ENCODE measurements around the gene MFSD12. TPM values are rescaled to one million over a fixed set of nuclear protein-coding genes. Genes with fewer than 3 reads are reported as not detected.
A peak's percentile ranks its signal among the peaks of the same experiment; 100 is the strongest.

Gene MFSD12
- total RNA-seq, 1 donor from 2014 or later = 71.5 TPM

GRCh38 chr19:3604987-3605343 lies 47.6 kb upstream of the MFSD12 start:
- Mint-ChIP-seq H3K4me1 (ENCODE audit: low read depth) (no peaks in the 10 kb centered on the region), H3K36me3 (ENCODE audit: insufficient read depth) (no peaks in the 10 kb centered on the region), H3K9me3 (ENCODE audit: low read depth) (no peaks in the 10 kb centered on the region), H3K27me3 (peaks cover 14% of the 10 kb centered on the region), H3K4me3 (ENCODE audit: low read depth) (no peak overlapping the region), H3K27ac (no peak overlapping the region)
- TF ChIP-seq, protein P1, sequence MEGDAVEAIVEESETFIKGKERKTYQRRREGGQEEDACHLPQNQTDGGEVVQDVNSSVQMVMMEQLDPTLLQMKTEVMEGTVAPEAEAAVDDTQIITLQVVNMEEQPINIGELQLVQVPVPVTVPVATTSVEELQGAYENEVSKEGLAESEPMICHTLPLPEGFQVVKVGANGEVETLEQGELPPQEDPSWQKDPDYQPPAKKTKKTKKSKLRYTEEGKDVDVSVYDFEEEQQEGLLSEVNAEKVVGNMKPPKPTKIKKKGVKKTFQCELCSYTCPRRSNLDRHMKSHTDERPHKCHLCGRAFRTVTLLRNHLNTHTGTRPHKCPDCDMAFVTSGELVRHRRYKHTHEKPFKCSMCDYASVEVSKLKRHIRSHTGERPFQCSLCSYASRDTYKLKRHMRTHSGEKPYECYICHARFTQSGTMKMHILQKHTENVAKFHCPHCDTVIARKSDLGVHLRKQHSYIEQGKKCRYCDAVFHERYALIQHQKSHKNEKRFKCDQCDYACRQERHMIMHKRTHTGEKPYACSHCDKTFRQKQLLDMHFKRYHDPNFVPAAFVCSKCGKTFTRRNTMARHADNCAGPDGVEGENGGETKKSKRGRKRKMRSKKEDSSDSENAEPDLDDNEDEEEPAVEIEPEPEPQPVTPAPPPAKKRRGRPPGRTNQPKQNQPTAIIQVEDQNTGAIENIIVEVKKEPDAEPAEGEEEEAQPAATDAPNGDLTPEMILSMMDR (IDR thresholded peaks at IDR 0.05; ENCODE audit: unreplicated experiment) = no peak
- no peak for DNase-seq (ENCODE audit: low spot score, unreplicated experiment)

DNA sequence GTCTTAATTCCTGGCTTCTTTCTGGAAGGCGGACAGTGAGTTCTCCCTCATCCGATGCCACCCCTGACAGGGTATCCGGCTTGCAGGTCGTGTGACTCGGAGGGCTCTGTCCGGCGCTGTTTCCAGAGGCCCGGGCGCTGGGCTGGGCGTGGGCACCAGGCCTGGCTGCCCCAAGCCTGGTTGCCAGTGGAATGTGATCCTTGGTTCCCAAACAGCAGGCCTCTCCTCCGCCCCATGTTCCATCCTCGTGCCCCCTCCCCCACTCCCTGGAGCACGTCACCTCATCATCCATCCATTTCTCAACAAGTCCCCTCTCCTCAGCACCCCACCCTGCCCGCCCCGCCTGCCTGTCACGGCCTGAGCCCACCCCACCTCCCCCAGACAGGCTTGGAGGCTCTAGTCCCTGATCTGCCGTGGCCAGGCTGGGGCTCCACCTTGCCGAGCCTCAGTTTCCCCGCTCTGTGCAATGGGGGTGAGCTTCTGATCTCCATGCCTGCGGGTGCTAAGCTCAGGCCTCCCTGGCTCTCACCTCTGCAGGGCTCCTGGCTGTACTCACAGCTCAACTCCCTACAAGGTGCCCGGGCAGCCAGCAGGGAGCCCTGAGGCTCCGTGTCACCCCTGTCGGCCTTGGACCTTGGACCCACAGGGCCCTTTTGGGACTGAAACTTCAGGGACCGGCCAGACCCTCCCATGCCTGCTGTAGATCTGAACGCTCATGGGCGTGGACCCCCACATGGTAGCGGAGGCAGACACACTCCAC lies 47.0 kb upstream of the MFSD12 start:
- Mint-ChIP-seq H3K4me3 (ENCODE audit: low read depth) (no peak overlapping the region), H3K4me1 (ENCODE audit: low read depth) (no peaks in the 10 kb centered on the region), H3K27ac (no peak overlapping the region), H3K9me3 (ENCODE audit: low read depth) (no peaks in the 10 kb centered on the region), H3K27me3 (peaks cover 14% of the 10 kb centered on the region), H3K36me3 (ENCODE audit: insufficient read depth) (no peaks in the 10 kb centered on the region)
- TF ChIP-seq, protein P1 (IDR thresholded peaks at IDR 0.05; ENCODE audit: unreplicated experiment) = no peak
- no peak for DNase-seq (ENCODE audit: low spot score, unreplicated experiment)

DNA sequence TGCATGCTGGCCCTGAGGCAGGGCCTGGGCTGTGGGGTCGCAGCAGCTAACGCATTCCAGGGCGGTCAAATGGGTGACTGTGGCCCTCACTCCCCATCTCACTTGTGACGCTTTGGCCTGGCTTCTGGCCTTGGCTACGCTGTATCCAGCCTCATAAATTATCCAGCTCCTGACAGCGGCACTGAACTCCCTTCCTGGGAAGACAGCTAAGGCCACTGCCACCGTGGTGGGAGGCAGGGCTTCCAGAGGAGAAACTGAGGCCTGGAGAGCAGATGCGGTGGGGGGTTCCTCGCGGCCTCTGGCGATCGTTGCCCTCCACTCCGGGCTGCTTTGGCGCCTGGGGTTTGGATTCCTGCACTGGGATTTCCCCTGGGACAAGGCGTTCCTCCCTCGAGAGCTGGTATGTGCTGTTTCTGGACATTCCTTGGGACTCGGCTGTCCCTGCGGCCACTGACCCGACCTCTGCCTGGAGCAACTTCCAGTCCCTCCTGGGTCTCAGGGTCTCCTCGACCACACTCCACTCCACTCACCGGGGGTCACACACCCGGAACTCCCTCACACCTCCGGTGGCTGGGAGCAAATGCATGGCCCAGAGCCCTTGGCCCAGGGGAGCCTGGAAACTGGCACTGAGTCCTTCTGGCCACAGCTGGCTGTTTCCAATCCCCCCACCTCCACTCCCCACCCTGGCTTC lies 45.9 kb upstream of the MFSD12 start:
- TF ChIP-seq, protein P1 (IDR thresholded peaks at IDR 0.05; ENCODE audit: unreplicated experiment) = no peak
- no peak for DNase-seq (ENCODE audit: low spot score, unreplicated experiment)
- Mint-ChIP-seq H3K4me1 (ENCODE audit: low read depth) (no peaks in the 10 kb centered on the region), H3K4me3 (ENCODE audit: low read depth) (no peak overlapping the region), H3K27ac (no peak overlapping the region), H3K9me3 (ENCODE audit: low read depth) (no peaks in the 10 kb centered on the region), H3K36me3 (ENCODE audit: insufficient read depth) (no peaks in the 10 kb centered on the region), H3K27me3 (peaks cover 13% of the 10 kb centered on the region)

- no peaks in the 10 kb centered on the region for H3K27me3 Mint-ChIP-seq
- no peaks in the 10 kb centered on the region for H3K4me1 Mint-ChIP-seq (ENCODE audit: low read depth)
- no peaks in the 10 kb centered on the region for H3K36me3 Mint-ChIP-seq (ENCODE audit: insufficient read depth)
- no peak overlapping the region for H3K27ac Mint-ChIP-seq
- no peak for DNase-seq (ENCODE audit: low spot score, unreplicated experiment)
- TF ChIP-seq, protein P1 (IDR thresholded peaks at IDR 0.05; ENCODE audit: unreplicated experiment) = no peak
- H3K9me3 Mint-ChIP-seq (ENCODE audit: low read depth) = no peaks in the 10 kb centered on the region
- H3K4me3 Mint-ChIP-seq (ENCODE audit: low read depth) = no peak overlapping the region
Observed at GRCh38 chr19:3601021-3601420, 43.6 kb upstream of the MFSD12 start.

GRCh38 chr19:3599776-3600187 lies 42.4 kb upstream of the MFSD12 start:
- no peak overlapping the region for H3K4me3 Mint-ChIP-seq (ENCODE audit: low read depth)
- H3K4me1 Mint-ChIP-seq (ENCODE audit: low read depth) = no peaks in the 10 kb centered on the region
- DNase-seq (ENCODE audit: low spot score, unreplicated experiment) = no peak
- H3K36me3 Mint-ChIP-seq (ENCODE audit: insufficient read depth) = no peaks in the 10 kb centered on the region
- TF ChIP-seq, protein P1 (IDR thresholded peaks at IDR 0.05; ENCODE audit: unreplicated experiment) = peak; percentile 26
- H3K27me3 Mint-ChIP-seq = peaks cover under 1% of the 10 kb centered on the region
- H3K27ac Mint-ChIP-seq = no peak overlapping the region
- H3K9me3 Mint-ChIP-seq (ENCODE audit: low read depth) = no peaks in the 10 kb centered on the region

Measured in progenitor cell of endocrine pancreas (in vitro differentiated cells).